HEK293T (cell line): ENCODE measurements around the gene RNASE4.

Experiments
- CTCF ChIA-PET: fragments of 350-600 bp; formaldehyde crosslinking; extraction: SDS; loops from one replicate; lab custom pipeline; 2021; ENCODE audit warnings: antibody characterized with exemption, inconsistent platforms; lab: Yijun Ruan, JAX
- POLR2A ChIA-PET: fragments of 350-600 bp; formaldehyde crosslinking; extraction: SDS; loops from one replicate; lab custom pipeline; 2020; ENCODE audit warnings: antibody characterized with exemption, inconsistent platforms; lab: Yijun Ruan, JAX
- DNase-seq: peaks from one replicate; pipeline ENCODE4 v3.0.0; 2012; ENCODE audit warnings: mixed read lengths; ENCODE audit errors: extremely low spot score
- ARNT ChIP-seq: fragments of 450-650 bp; IDR thresholded peaks from 2 replicates; pipeline ENCODE4 v1.6.1; 2017; ENCODE audit warnings: mild to moderate bottlenecking
- BHLHE40 ChIP-seq: fragments of 450-650 bp; IDR thresholded peaks from 2 replicates; pipeline ENCODE4 v1.6.1; 2016; ENCODE audit warnings: mild to moderate bottlenecking, moderate library complexity, borderline replicate concordance
- CTBP1 ChIP-seq: fragments of 450-650 bp; IDR thresholded peaks from 2 replicates; pipeline ENCODE4 v1.6.1; 2016; ENCODE audit warnings: borderline replicate concordance
- ELF4 ChIP-seq: fragments of 450-650 bp; IDR thresholded peaks from 2 replicates; pipeline ENCODE4 v1.6.1; 2017; ENCODE audit warnings: antibody characterized with exemption
- FOXA1 ChIP-seq: fragments of 450-650 bp; IDR thresholded peaks from 2 replicates; pipeline ENCODE4 v1.6.1; 2016; ENCODE audit warnings: mild to moderate bottlenecking
- FOXK2 ChIP-seq: fragments of 450-650 bp; IDR thresholded peaks from 2 replicates; pipeline ENCODE4 v1.6.1; 2016; ENCODE audit warnings: mild to moderate bottlenecking
- FOXM1 ChIP-seq: fragments of 450-650 bp; IDR thresholded peaks from 2 replicates; pipeline ENCODE4 v1.6.1; 2017; ENCODE audit warnings: mild to moderate bottlenecking, borderline replicate concordance
- HDGF ChIP-seq: fragments of 450-650 bp; IDR thresholded peaks from 2 replicates; pipeline ENCODE4 v1.6.1; 2017; ENCODE audit warnings: antibody characterized with exemption, borderline replicate concordance
- L3MBTL2 ChIP-seq: fragments of 450-650 bp; conservative IDR thresholded peaks from 2 replicates; pipeline ENCODE4 v1.6.1; 2016; ENCODE audit warnings: mild to moderate bottlenecking
- LEF1 ChIP-seq: fragments of 450-650 bp; IDR thresholded peaks from 2 replicates; pipeline ENCODE4 v1.6.1; 2017; ENCODE audit warnings: mild to moderate bottlenecking, borderline replicate concordance
- NFRKB ChIP-seq: fragments of 450-650 bp; IDR thresholded peaks from 2 replicates; pipeline ENCODE4 v1.6.1; 2016; ENCODE audit warnings: mild to moderate bottlenecking, moderate library complexity
- SP1 ChIP-seq: fragments of 450-650 bp; IDR thresholded peaks from 2 replicates; pipeline ENCODE4 v1.6.1; 2017
- SUZ12 ChIP-seq: fragments of 450-650 bp; IDR thresholded peaks from 2 replicates; pipeline ENCODE4 v1.6.1; 2016; ENCODE audit warnings: mild to moderate bottlenecking
- TARDBP ChIP-seq: fragments of 450-650 bp; IDR thresholded peaks from 2 replicates; pipeline ENCODE4 v1.6.1; 2016
- ZNF384 ChIP-seq: fragments of 450-650 bp; IDR thresholded peaks from 2 replicates; pipeline ENCODE4 v1.6.1; 2016
- TF ChIP-seq, protein P1 (sequence below): fragments of 450-650 bp; IDR thresholded peaks from 2 replicates; pipeline ENCODE4 v1.6.1; 2016

Gene RNASE4

DNA sequence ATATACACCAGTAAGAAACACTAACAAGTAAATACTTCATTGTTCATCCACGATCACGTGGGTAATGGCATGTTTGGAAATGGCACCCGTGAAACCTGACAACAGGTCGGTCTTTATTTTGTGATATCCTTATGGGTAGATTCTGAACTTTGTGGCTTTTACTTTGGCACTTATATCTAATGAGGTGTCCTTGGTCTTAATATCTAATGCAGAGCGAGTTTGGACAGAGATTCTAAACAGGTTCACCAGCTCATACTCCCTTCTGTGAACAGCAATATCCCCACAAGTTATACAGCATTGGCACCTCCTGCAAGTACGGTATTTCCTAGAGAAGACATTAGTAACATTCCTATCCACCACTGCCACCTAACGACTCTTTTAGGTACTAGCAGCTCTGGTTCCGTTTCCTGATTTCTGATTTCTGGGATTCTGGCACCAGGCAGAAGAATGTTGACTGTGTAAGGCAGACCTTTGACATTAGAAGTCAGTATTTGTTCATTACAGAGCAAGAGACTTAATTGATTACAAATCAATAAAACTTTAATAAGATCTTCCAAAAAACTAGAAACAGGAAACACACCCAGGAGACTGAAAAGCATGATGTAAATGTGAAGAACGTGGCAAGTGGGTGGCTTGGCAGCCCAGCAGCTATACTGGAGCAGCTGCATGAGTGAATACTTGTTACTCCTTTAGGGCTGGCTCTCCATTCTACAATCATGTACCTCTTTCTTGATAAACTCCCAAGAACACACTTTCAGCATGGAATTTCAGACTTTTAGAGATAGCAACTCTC lies 6.7 kb downstream of the RNASE4 start:
- POLR2A ChIA-PET = interaction anchor here (0.7 to 4.0 kb wide), 7 partner anchors 9 to 348 kb away, joined by 3 to 33 read pairs (median 3); partner anchors contain the start of gene PARP2
- CTCF ChIA-PET = interaction anchor here (0.8 to 2.2 kb wide), 7 partner anchors 10 to 268 kb away, joined by 3 to 17 read pairs (median 7); no protein-coding TSS in a partner anchor
- TF ChIP-seq FOXM1 (no peak), BHLHE40 (no peak; the same call in 1 of the 2 replicates), FOXK2 (peak; percentile 63; the same call in 1 of the 2 replicates), L3MBTL2 (no peak), FOXA1 (no peak), CTBP1 (no peak), SUZ12 (no peak)
- TF ChIP-seq, protein P1, sequence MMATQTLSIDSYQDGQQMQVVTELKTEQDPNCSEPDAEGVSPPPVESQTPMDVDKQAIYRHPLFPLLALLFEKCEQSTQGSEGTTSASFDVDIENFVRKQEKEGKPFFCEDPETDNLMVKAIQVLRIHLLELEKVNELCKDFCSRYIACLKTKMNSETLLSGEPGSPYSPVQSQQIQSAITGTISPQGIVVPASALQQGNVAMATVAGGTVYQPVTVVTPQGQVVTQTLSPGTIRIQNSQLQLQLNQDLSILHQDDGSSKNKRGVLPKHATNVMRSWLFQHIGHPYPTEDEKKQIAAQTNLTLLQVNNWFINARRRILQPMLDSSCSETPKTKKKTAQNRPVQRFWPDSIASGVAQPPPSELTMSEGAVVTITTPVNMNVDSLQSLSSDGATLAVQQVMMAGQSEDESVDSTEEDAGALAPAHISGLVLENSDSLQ = no peak
- DNase-seq = peak; percentile 65

DNA sequence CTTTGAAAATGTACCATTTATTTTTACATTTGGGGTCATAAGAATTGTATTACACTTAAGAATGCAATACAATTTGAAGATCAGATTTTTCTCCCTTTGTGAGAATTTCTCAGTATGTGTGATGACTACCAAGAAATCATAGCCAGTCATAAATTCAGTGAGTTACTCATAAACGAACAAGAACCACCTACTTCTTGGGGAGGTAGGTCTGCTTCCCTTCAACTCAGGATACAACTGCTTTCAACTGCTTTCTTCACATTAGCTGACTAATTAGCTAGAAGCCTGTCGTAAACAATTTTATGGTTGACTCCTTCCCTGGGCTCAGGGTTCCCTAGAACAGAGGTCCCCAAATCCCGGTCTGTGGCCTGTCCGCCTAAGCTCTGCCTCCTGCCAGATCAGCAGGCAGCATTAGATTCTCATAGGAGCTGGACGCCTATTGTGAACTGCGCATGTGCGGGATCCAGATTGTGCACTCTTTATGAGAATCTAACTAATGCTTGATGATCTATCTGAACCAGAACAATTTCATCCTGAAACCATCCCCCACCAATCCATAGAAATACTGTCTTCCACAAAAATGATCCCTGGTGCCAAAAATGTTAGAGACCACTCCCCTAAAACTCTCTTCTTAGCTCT lies 7.9 kb downstream of the RNASE4 start:
- POLR2A ChIA-PET = interaction anchor here (1.1 to 4.0 kb wide), 2 partner anchors 10 to 35 kb away, joined by 3 to 33 read pairs; no protein-coding TSS in a partner anchor
- TF ChIP-seq, protein P1 = no peak
- no peak for TF ChIP-seq L3MBTL2
- CTCF ChIA-PET = interaction anchor here (1.1 to 2.2 kb wide), 2 partner anchors 83 to 278 kb away, joined by 3 to 13 read pairs; no protein-coding TSS in a partner anchor
- DNase-seq = no peak

DNA sequence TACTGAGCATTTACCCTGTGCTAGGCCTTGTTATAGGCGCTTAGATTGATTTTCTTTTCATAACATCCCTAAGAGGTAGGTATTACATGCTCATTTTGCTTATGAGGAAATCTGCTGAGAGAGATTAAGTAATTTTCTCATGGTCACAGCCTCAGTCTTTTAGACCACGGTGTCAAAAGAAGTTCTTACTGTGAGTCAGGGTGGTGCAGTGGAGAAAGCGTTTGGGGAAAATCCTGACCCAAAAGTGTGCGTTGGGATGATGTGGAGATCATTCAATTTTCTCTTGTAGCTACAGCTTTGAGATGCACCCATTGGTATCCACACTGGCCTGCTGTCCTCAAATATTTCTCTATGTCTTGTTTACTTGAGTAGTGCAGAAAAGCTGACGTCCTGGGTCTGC lies 12.4 kb downstream of the RNASE4 start:
- ChIA-PET POLR2A (interaction anchor here (1.1 to 1.8 kb wide), 2 partner anchors 159 to 274 kb away, joined by 3 to 7 read pairs; no protein-coding TSS in a partner anchor), CTCF (interaction anchor here (0.7 to 2.1 kb wide), 6 partner anchors 157 to 274 kb away, joined by 3 to 9 read pairs (median 4); no protein-coding TSS in a partner anchor)
- no peak for DNase-seq
- no peak for TF ChIP-seq FOXM1
- TF ChIP-seq HDGF = no peak
- no peak for TF ChIP-seq BHLHE40
- TF ChIP-seq NFRKB = no peak
- no peak for TF ChIP-seq CTBP1

DNA sequence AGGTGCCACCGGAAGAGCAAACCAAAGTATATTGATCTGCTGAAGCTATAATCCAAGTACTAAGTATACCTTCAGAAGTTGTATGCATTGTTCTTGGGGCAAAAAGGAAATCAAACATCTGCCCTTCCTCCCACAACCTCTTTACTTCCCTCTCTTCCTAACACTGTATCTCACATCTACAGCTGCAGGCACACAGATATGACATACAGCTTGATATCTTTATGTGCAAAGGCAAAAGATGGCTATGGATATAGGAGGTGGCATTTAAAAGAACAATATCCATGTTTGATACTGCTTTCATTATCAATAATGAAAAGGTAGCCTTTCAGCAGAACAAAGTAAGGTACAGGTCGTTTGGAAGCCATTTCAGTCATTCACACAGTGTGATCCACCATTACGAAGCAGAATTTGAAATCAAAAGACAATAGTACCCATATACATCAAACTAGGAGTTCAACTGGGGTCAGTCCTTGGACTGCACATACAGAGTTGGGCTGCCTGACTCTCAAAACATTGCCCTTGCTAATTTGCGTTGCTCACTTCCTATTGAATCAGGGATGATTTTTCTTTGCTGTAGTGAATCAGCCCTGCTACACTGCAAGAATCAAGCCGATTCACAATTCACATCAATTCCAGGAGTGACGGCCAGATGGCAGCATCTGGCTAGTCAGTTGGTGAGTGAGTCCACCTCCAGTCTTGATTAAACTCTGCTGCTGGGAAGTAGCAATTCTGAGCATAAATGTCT lies 13.1 kb downstream of the RNASE4 start:
- TF ChIP-seq FOXM1 (no peak), FOXA1 (no peak), ZNF384 (no peak), SUZ12 (no peak), BHLHE40 (no peak), SP1 (no peak), NFRKB (no peak), LEF1 (no peak), L3MBTL2 (no peak), FOXK2 (no peak)
- POLR2A ChIA-PET = interaction anchor here (1.1 to 1.8 kb wide), 2 partner anchors 158 to 274 kb away, joined by 3 to 7 read pairs; no protein-coding TSS in a partner anchor
- CTCF ChIA-PET = interaction anchor here (0.8 to 2.1 kb wide), 4 partner anchors 157 to 273 kb away, joined by 4 to 9 read pairs (median 5); no protein-coding TSS in a partner anchor
- peak; percentile 69 for DNase-seq

DNA sequence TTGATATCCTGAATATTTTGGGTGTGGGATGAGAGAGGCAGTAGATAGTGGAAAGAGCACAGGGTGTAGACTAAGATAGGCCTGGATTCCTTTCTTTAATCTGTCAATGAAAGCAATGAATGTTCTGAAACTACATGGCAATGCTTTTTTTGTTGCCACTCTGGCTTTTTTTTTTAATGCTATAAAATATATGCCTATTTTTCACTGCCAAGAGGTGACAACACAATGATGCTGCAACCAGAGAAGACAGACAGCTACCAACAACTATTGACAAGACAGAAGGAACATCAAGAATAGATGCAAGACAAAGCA lies 13.6 kb downstream of the RNASE4 start:
- CTCF ChIA-PET = interaction anchor here (0.6 to 1.0 kb wide), 3 partner anchors 98 to 273 kb away, joined by 3 to 6 read pairs (median 3); no protein-coding TSS in a partner anchor
- no peak for DNase-seq
- no peak for TF ChIP-seq CTBP1
- TF ChIP-seq ZNF384 = no peak
- TF ChIP-seq FOXM1 = no peak
- no peak for TF ChIP-seq FOXA1
- POLR2A ChIA-PET = no interaction called here

DNA sequence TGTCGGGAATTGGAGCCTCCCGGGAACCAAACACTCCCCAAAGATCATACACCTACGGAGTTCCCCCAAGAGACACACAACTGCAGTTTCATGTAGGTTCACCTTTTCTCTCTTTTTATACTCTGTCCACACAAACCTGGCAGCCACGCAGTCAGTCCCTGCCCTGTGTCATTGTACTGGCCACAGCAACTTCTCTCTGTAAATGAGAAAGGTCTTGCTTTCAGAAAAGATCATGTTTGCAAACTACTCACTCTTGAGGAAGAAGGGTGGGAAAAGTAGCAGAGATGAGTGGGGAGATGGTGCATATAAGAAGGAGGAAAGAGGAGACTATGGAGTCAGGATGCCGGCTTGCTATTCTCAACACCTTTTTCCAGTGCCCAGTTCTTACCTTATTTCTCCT lies 14.6 kb downstream of the RNASE4 start:
- POLR2A ChIA-PET = no interaction called here
- no peak for TF ChIP-seq ZNF384
- no peak for TF ChIP-seq TARDBP
- no peak for TF ChIP-seq ARNT
- TF ChIP-seq SUZ12 = no peak
- no peak for TF ChIP-seq FOXK2
- no peak for TF ChIP-seq CTBP1
- no peak for TF ChIP-seq SP1
- TF ChIP-seq HDGF = no peak
- TF ChIP-seq ELF4 = no peak
- TF ChIP-seq LEF1 = no peak
- no peak for TF ChIP-seq NFRKB
- TF ChIP-seq FOXA1 = no peak
- TF ChIP-seq L3MBTL2 = no peak
- TF ChIP-seq, protein P1 = no peak
- TF ChIP-seq BHLHE40 = no peak
- TF ChIP-seq FOXM1 = no peak
- DNase-seq = no peak
- CTCF ChIA-PET = interaction anchor here (0.6 to 1.0 kb wide), 4 partner anchors 157 to 366 kb away, joined by 3 to 9 read pairs (median 6); no protein-coding TSS in a partner anchor
